Panc1 (cell line): Measurements from ENCODE around the gene NKX2-2.

Experiments
- POLR2AphosphoS5 ChIP-seq: IDR thresholded peaks from 2 replicates; pipeline ENCODE4 v1.6.1; 2012; ENCODE audit warnings: mild to moderate bottlenecking, low read depth, low read length, moderate library complexity
- SIN3A ChIP-seq: IDR thresholded peaks from 2 replicates; pipeline ENCODE4 v1.6.1; 2012; ENCODE audit warnings: low read depth, mild to moderate bottlenecking, low read length, moderate library complexity, borderline replicate concordance; ENCODE audit not compliant: insufficient read depth
- TF ChIP-seq, protein P1 (sequence below): fragments of 450-650 bp; IDR thresholded peaks from 2 replicates; pipeline ENCODE4 v1.5.1; 2017; ENCODE audit warnings: mild to moderate bottlenecking

DNA sequence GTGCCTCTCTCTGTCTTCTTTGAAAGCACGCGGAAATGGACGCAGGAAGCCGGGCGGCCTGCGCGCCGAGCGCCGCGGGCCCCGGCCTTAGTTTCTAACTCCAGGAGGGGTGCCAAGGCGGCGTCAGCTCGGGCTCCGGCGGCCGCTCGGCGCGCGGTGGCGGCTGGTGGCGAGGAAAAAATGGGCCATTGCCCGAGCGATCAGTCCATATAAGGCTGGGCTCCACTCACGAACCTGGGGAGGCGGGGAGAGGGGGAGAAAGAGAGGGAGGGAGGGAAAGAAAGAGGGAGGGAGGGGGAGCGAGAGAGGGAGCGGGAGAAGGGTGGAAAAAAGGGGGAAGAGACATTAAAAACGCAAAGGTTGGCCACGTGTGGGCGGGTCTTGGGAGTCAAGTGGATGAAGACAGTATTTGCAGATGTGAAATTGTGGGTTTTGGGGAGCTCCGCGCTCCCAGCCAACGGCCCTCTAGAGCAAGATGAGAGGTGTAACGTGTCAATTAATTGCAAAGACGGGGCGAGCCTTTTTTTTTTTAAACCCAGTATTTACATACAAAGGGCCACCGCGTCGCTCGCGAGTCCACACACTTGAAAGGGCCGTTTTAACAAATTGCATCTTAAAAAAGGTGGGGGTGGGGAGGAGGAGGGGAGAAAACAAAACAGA lies at the start of gene NKX2-2:
- TF ChIP-seq, protein P1, sequence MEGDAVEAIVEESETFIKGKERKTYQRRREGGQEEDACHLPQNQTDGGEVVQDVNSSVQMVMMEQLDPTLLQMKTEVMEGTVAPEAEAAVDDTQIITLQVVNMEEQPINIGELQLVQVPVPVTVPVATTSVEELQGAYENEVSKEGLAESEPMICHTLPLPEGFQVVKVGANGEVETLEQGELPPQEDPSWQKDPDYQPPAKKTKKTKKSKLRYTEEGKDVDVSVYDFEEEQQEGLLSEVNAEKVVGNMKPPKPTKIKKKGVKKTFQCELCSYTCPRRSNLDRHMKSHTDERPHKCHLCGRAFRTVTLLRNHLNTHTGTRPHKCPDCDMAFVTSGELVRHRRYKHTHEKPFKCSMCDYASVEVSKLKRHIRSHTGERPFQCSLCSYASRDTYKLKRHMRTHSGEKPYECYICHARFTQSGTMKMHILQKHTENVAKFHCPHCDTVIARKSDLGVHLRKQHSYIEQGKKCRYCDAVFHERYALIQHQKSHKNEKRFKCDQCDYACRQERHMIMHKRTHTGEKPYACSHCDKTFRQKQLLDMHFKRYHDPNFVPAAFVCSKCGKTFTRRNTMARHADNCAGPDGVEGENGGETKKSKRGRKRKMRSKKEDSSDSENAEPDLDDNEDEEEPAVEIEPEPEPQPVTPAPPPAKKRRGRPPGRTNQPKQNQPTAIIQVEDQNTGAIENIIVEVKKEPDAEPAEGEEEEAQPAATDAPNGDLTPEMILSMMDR: no peak
- no peak for TF ChIP-seq SIN3A
- no peak for TF ChIP-seq POLR2AphosphoS5
